ENCODE measurements around the gene TMEM114.

TMEM114 gene

GRCh38 chr16:8579559-8579958, 10.8 kb downstream of the TMEM114 start:
- TF ChIP-seq, protein P1, sequence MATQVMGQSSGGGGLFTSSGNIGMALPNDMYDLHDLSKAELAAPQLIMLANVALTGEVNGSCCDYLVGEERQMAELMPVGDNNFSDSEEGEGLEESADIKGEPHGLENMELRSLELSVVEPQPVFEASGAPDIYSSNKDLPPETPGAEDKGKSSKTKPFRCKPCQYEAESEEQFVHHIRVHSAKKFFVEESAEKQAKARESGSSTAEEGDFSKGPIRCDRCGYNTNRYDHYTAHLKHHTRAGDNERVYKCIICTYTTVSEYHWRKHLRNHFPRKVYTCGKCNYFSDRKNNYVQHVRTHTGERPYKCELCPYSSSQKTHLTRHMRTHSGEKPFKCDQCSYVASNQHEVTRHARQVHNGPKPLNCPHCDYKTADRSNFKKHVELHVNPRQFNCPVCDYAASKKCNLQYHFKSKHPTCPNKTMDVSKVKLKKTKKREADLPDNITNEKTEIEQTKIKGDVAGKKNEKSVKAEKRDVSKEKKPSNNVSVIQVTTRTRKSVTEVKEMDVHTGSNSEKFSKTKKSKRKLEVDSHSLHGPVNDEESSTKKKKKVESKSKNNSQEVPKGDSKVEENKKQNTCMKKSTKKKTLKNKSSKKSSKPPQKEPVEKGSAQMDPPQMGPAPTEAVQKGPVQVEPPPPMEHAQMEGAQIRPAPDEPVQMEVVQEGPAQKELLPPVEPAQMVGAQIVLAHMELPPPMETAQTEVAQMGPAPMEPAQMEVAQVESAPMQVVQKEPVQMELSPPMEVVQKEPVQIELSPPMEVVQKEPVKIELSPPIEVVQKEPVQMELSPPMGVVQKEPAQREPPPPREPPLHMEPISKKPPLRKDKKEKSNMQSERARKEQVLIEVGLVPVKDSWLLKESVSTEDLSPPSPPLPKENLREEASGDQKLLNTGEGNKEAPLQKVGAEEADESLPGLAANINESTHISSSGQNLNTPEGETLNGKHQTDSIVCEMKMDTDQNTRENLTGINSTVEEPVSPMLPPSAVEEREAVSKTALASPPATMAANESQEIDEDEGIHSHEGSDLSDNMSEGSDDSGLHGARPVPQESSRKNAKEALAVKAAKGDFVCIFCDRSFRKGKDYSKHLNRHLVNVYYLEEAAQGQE (IDR thresholded peaks at IDR 0.05; ENCODE audit: insufficient read depth in 1 of 2, low read depth in 2 of 2, low read length in 2 of 2): no peak
- TF ChIP-seq POLR2AphosphoS5 (IDR thresholded peaks at IDR 0.05; ENCODE audit: low read depth, low read length) (no peak), TAF1 (IDR thresholded peaks at IDR 0.05; ENCODE audit: borderline replicate concordance, insufficient read depth, low read length) (no peak), FOXP2 (optimal IDR thresholded peaks at IDR 0.05; ENCODE audit: borderline replicate concordance, extremely low read depth, extremely low read length, insufficient read depth) (no peak), SIN3A (IDR thresholded peaks at IDR 0.05; ENCODE audit: borderline replicate concordance, insufficient read depth, low read length) (no peak)

DNA sequence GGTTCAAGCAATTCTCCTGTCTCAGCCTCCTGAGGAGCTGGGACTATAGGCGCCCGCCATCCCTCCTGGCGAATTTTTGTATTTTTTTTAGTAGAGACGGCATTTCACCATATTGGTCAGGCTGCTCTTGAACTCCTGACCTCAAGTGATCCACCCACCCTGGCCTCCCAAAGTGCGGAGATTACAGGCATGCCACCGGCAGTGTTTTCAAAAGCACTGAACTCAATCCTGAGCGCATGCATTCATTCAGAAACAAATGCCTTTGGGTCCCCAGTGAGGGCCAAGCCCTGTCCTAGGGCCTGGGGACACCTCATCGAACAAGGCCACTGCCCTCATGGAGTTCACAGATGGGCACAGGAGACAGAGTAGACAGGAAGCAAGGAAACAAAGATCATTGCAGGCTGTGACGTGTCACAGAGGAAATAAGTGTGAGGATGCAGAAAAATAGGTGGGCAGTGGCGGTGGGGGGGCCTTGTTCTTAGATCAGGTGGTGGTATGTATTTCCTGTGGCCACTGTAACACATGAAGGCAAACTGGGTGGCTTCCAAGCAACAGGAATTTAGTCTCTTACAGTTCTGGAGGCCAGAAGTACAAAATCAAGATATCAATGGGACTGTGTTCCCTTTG, 12.5 kb downstream of the TMEM114 start:
- TF ChIP-seq TAF1 (IDR thresholded peaks at IDR 0.05; ENCODE audit: borderline replicate concordance, insufficient read depth, low read length): no peak
- TF ChIP-seq SIN3A (IDR thresholded peaks at IDR 0.05; ENCODE audit: borderline replicate concordance, insufficient read depth, low read length): no peak
- no peak for TF ChIP-seq FOXP2 (optimal IDR thresholded peaks at IDR 0.05; ENCODE audit: borderline replicate concordance, extremely low read depth, extremely low read length, insufficient read depth)
- no peak for TF ChIP-seq POLR2AphosphoS5 (IDR thresholded peaks at IDR 0.05; ENCODE audit: low read depth, low read length)
- TF ChIP-seq, protein P1 (IDR thresholded peaks at IDR 0.05; ENCODE audit: insufficient read depth in 1 of 2, low read depth in 2 of 2, low read length in 2 of 2): no peak

DNA sequence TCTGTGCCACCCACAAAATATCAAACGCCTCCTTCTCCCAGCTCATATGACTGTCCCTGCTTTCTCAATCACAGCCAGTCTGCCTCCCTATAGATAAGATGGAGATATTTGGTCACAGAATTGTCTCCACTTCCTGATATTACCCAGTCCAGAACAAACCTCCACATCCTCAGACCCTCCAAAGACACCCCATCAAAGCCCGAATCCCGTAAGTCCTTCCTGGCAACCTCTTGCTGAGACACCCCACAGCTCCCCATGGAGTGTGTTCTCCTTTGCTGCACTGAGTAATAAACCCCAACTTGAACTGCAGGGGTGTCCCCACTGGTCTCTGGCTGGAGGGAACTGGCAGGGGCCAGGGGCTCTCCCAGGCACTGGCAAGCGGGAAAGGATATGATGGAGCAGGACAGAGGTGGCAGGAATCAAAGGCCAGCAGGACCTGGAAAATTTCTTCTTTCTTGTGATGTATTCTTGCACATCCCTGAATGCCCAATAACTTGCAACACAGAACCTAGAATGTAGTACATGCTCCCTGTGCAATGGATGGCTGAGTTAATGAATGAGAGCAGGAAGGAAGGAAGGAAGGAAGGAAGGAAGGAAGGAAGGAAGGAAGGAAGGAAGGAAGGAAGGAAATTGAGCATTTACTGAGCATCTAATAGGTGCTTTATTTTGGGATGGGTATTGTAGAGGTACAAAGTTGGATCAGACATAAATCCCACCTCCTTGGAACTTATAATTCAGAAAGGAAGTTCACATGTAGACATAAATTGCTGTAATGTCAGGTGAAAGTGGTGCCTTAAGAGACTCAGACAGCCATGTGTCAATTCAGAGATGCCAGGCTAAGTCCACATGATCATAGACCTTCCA, 13.9 kb downstream of the TMEM114 start:
- TF ChIP-seq POLR2AphosphoS5 (IDR thresholded peaks at IDR 0.05; ENCODE audit: low read depth, low read length): no peak
- no peak for TF ChIP-seq TAF1 (IDR thresholded peaks at IDR 0.05; ENCODE audit: borderline replicate concordance, insufficient read depth, low read length)

DNA sequence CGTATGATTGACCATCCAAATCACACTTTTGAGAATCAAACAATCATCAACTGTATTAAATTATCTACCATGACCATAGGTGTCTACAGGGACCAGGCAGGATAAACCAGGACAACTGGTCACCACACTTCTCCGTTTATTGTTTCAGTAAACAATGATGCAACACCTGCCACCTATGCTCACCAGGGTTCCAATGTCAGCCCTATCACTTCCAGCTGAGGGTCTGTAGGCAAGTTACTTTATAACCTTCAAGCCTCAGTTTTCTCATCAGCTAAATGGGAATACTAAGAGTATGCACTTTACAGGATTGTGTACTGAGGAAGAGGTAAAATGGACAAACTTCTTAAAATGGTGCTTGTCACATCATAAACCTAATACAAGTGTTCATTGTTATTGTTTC, 14.9 kb downstream of the TMEM114 start:
- TF ChIP-seq, protein P1 (IDR thresholded peaks at IDR 0.05; ENCODE audit: insufficient read depth in 1 of 2, low read depth in 2 of 2, low read length in 2 of 2): no peak
- TF ChIP-seq POLR2AphosphoS5 (IDR thresholded peaks at IDR 0.05; ENCODE audit: low read depth, low read length): no peak
- no peak for TF ChIP-seq FOXP2 (optimal IDR thresholded peaks at IDR 0.05; ENCODE audit: borderline replicate concordance, extremely low read depth, extremely low read length, insufficient read depth)
- TF ChIP-seq TAF1 (IDR thresholded peaks at IDR 0.05; ENCODE audit: borderline replicate concordance, insufficient read depth, low read length): no peak
- no peak for TF ChIP-seq SIN3A (IDR thresholded peaks at IDR 0.05; ENCODE audit: borderline replicate concordance, insufficient read depth, low read length)

DNA sequence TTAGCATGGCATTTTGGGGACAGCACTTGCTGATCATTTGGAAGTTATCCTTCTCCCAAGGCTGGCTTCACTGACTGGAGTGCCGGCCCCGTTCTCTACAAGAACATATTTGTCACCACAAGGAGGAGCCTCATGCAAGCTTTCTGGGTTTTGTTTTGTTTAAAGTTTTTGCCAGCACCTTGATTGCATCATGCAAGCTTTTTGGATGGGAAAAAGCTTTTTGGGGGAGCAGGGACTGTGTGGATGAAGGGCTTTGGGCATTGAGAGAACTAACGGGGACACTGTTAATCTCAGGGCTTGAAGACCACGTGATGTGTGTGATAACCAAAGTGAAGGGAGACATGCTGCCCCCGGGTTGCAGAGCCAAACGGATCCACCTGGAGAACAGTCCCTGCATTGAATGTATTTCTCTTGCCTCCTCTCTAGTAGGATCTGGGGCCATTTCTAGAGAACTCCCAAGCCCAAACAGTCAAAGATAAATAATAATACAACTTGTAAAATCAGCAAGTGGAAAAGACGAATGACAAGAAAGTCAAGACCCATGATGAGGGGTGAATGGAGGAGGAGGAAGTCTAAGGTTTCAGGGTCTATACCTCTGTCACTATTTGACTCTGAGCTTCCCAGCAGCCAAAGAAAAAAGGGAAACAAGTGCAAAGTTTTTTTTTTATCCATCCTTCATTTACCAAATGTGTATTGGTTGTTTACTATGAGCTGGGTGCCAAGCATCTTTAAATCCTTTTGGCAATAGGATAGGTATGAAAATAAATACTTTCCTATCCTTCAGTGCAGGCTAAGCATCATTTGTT, 17.2 kb downstream of the TMEM114 start:
- TF ChIP-seq, protein P1 (IDR thresholded peaks at IDR 0.05; ENCODE audit: insufficient read depth in 1 of 2, low read depth in 2 of 2, low read length in 2 of 2): no peak
- no peak for TF ChIP-seq POLR2AphosphoS5 (IDR thresholded peaks at IDR 0.05; ENCODE audit: low read depth, low read length)
- no peak for TF ChIP-seq FOXP2 (optimal IDR thresholded peaks at IDR 0.05; ENCODE audit: borderline replicate concordance, extremely low read depth, extremely low read length, insufficient read depth)
- TF ChIP-seq TAF1 (IDR thresholded peaks at IDR 0.05; ENCODE audit: borderline replicate concordance, insufficient read depth, low read length): no peak
- TF ChIP-seq SIN3A (IDR thresholded peaks at IDR 0.05; ENCODE audit: borderline replicate concordance, insufficient read depth, low read length): no peak

Measured in PFSK-1 (cell line).